MM.1S (cell line): ENCODE results near the gene GP5.

Experiments used
- EZH2 ChIP-seq: fragments of 300-600 bp; sonication (generic); optimal IDR thresholded peaks from 2 replicates; pipeline ENCODE3; 2017; ENCODE audit warnings: low read depth, mild to moderate bottlenecking, antibody characterized with exemption, low read length, mixed read lengths
- TF ChIP-seq, protein P1 (sequence below): fragments of 300-600 bp; sonication (generic); IDR thresholded peaks from 2 replicates; pipeline ENCODE4 v1.5.1; 2016; ENCODE audit warnings: antibody characterized with exemption, low read length, mixed read lengths

GRCh38 chr3:194377708-194378107 is 21.4 kb downstream of the GP5 start:
- TF ChIP-seq, protein P1, sequence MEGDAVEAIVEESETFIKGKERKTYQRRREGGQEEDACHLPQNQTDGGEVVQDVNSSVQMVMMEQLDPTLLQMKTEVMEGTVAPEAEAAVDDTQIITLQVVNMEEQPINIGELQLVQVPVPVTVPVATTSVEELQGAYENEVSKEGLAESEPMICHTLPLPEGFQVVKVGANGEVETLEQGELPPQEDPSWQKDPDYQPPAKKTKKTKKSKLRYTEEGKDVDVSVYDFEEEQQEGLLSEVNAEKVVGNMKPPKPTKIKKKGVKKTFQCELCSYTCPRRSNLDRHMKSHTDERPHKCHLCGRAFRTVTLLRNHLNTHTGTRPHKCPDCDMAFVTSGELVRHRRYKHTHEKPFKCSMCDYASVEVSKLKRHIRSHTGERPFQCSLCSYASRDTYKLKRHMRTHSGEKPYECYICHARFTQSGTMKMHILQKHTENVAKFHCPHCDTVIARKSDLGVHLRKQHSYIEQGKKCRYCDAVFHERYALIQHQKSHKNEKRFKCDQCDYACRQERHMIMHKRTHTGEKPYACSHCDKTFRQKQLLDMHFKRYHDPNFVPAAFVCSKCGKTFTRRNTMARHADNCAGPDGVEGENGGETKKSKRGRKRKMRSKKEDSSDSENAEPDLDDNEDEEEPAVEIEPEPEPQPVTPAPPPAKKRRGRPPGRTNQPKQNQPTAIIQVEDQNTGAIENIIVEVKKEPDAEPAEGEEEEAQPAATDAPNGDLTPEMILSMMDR = no peak
- TF ChIP-seq EZH2 = no peak
